Panc1 (cell line): Measurements from ENCODE around the gene NCS1. TPM values are rescaled to one million over a fixed set of nuclear protein-coding genes. Genes with fewer than 3 reads are reported as not detected.

Experiments used
- ATAC-seq: fragments of 200-7000 bp; cut with Tn5 transposase; 2 replicates; pipeline ENCODE4 v1.9.1; 2020; ENCODE audit warnings: mild to moderate bottlenecking, moderate library complexity
- BruUV-seq: library from RNA; stranded (reverse); fragments of 400-500 nt; replicated peaks from 2 replicates; lab custom pipeline; 2021; lab: Mats Ljungman, UMichigan
- CTCF ChIA-PET: fragments of 300-600 bp; sonication (Branson Sonifier 250); formaldehyde crosslinking; loops from one replicate; lab custom pipeline; 2022; ENCODE audit warnings: antibody characterized with exemption; lab: Charles Lee
- POLR2A ChIA-PET: fragments of 300-600 bp; sonication (Branson Sonifier 250); formaldehyde crosslinking; loops from one replicate; lab custom pipeline; 2022; ENCODE audit warnings: antibody characterized with exemption; lab: Charles Lee
- DNase-seq: peaks from one replicate; pipeline ENCODE4 v3.0.0-alpha.2; 2010; ENCODE audit warnings: low read depth, low spot score
- H3K27ac ChIP-seq: 2 replicates; pipeline ENCODE4 v1.5.1; 2011; ENCODE audit warnings: mild to moderate bottlenecking, low read length, inconsistent platforms
- H3K27me3 ChIP-seq: fragments of 200-500 bp; sonication (Bioruptor generic); 2 replicates; pipeline ENCODE4 v1.6.0; 2014; ENCODE audit warnings: low read length, inconsistent platforms; ENCODE audit not compliant: control insufficient read depth, insufficient read depth
- H3K36me3 ChIP-seq: fragments of 200-500 bp; sonication (Bioruptor generic); 2 replicates; pipeline ENCODE4 v1.5.1; 2014; ENCODE audit warnings: inconsistent platforms, mild to moderate bottlenecking, low read length, moderate library complexity; ENCODE audit not compliant: control insufficient read depth, insufficient read depth
- H3K4me1 ChIP-seq: 2 replicates; pipeline ENCODE4 v1.5.1; 2011; ENCODE audit warnings: inconsistent platforms, mild to moderate bottlenecking, low read length, moderate library complexity; ENCODE audit not compliant: control insufficient read depth, insufficient read depth
- H3K4me3 ChIP-seq, 2 experiments: 2 replicates each; pipeline ENCODE4 v1.5.1; 2011 to 2012; ENCODE audit warnings: low read depth in 2 of 2, low read length in 2 of 2, mild to moderate bottlenecking in 2 of 2, inconsistent platforms in 1 of 2, moderate library complexity in 1 of 2
- H3K9me3 ChIP-seq: fragments of 200-500 bp; sonication (Bioruptor generic); 2 replicates; pipeline ENCODE4 v1.5.1; 2014; ENCODE audit warnings: low read depth, mild to moderate bottlenecking, inconsistent platforms, low read length, moderate library complexity; ENCODE audit not compliant: control insufficient read depth, insufficient read depth
- POLR2AphosphoS5 ChIP-seq: IDR thresholded peaks from 2 replicates; pipeline ENCODE4 v1.6.1; 2012; ENCODE audit warnings: mild to moderate bottlenecking, low read depth, low read length, moderate library complexity
- REST ChIP-seq, 2 experiments: IDR thresholded peaks; 2 replicates each; pipeline ENCODE4 v1.6.1; 2011 to 2012; ENCODE audit warnings: low read depth in 2 of 2, control low read depth in 1 of 2, low read length in 1 of 2, mild to moderate bottlenecking in 1 of 2, moderate library complexity in 1 of 2; ENCODE audit not compliant: insufficient read depth in 1 of 2
- SIN3A ChIP-seq: IDR thresholded peaks from 2 replicates; pipeline ENCODE4 v1.6.1; 2012; ENCODE audit warnings: low read depth, mild to moderate bottlenecking, low read length, moderate library complexity, borderline replicate concordance; ENCODE audit not compliant: insufficient read depth
- TCF7L2 ChIP-seq: IDR thresholded peaks from 2 replicates; pipeline ENCODE4 v1.6.1; 2011; ENCODE audit warnings: mild to moderate bottlenecking, low read depth, low read length, inconsistent platforms
- in situ Hi-C: cut with HindIII; loops from 2 replicates; pipeline ENCODE4 v1.10.0; 2016; ENCODE audit warnings: low sequenced_read_pairs, low pct_unique_long_range_greater_than_20kb
- intact Hi-C: fragments of 100-400 bp; cut with micrococcal nuclease; formaldehyde crosslinking; loops from one replicate; pipeline ENCODE4 v1.10.0; 2022; ENCODE audit not compliant: unreplicated experiment
- total RNA-seq: library from RNA; stranded (reverse); gene quantifications from one replicate; pipeline ENCODE4 v1.2.1, GENCODE V29; 2021; ENCODE audit not compliant: unreplicated experiment
- TF ChIP-seq, protein P1 (sequence below): fragments of 450-650 bp; IDR thresholded peaks from 2 replicates; pipeline ENCODE4 v1.5.1; 2017; ENCODE audit warnings: mild to moderate bottlenecking

Gene NCS1
- total RNA-seq, 1 experiment from 2014 or later: 31.6 TPM

DNA sequence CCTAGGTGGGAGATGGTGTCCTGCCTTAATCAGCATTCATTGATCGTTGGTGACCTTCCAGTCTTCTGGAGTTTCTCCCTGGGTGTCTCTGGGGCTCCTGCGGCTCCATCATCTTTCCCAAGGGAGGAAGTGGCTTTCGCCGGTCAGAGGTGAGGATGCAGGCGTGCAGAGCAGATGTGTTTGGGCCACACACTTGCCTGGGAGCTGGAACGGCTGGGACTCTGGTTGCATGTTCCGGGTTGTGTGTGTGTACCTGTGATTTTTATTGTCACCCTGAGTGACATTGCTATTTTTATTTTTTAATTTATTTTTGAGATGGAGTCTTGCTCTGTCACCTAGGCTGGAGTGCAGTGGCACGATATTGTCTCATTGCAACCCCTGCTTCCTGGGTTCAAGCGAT, 103.0 kb downstream of the NCS1 start:
- ChIA-PET POLR2A (no interaction called here), CTCF (no interaction called here)
- in situ Hi-C loops: no loop called here
- no peaks in the 10 kb centered on the region for H3K9me3 ChIP-seq
- H3K27me3 ChIP-seq: no peaks in the 10 kb centered on the region
- no TSS peak for BruUV-seq
- no peak overlapping the region for H3K27ac ChIP-seq
- DNase-seq (no peak), ATAC-seq (no peak)
- no peaks in the 10 kb centered on the region for H3K36me3 ChIP-seq
- H3K4me3 ChIP-seq: no peak overlapping the region
- H3K4me1 ChIP-seq: no peaks in the 10 kb centered on the region
- TF ChIP-seq, protein P1, sequence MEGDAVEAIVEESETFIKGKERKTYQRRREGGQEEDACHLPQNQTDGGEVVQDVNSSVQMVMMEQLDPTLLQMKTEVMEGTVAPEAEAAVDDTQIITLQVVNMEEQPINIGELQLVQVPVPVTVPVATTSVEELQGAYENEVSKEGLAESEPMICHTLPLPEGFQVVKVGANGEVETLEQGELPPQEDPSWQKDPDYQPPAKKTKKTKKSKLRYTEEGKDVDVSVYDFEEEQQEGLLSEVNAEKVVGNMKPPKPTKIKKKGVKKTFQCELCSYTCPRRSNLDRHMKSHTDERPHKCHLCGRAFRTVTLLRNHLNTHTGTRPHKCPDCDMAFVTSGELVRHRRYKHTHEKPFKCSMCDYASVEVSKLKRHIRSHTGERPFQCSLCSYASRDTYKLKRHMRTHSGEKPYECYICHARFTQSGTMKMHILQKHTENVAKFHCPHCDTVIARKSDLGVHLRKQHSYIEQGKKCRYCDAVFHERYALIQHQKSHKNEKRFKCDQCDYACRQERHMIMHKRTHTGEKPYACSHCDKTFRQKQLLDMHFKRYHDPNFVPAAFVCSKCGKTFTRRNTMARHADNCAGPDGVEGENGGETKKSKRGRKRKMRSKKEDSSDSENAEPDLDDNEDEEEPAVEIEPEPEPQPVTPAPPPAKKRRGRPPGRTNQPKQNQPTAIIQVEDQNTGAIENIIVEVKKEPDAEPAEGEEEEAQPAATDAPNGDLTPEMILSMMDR: no peak
- TF ChIP-seq TCF7L2: no peak
- no peak for TF ChIP-seq REST (IDR thresholded peaks at IDR 0.05; ENCODE audit: insufficient read depth in 1 of 2, low read depth in 2 of 2, low read length in 1 of 2)
- TF ChIP-seq SIN3A: no peak
- TF ChIP-seq POLR2AphosphoS5: no peak
- intact Hi-C loops: no loop called here

- no peak overlapping the region for H3K27ac ChIP-seq
- no peak for ATAC-seq
- H3K4me1 ChIP-seq: no peaks in the 10 kb centered on the region
- no TSS peak for BruUV-seq
- CTCF ChIA-PET: no interaction called here
- in situ Hi-C loops (no loop called here), intact Hi-C loops (no loop called here)
- DNase-seq: no peak
- TF ChIP-seq, protein P1: no peak
- TF ChIP-seq POLR2AphosphoS5 (no peak), REST (IDR thresholded peaks at IDR 0.05; ENCODE audit: insufficient read depth in 1 of 2, low read depth in 2 of 2, low read length in 1 of 2) (no peak), TCF7L2 (no peak), SIN3A (no peak)
- POLR2A ChIA-PET: interaction anchor here (0.6 kb wide), 1 partner anchor 549 kb away, joined by 3 read pairs; no protein-coding TSS in a partner anchor
- H3K36me3 ChIP-seq: no peaks in the 10 kb centered on the region
- no peaks in the 10 kb centered on the region for H3K27me3 ChIP-seq
- no peaks in the 10 kb centered on the region for H3K9me3 ChIP-seq
- H3K4me3 ChIP-seq: no peak overlapping the region
Measured at GRCh38 chr9:130276121-130276520, 103.9 kb downstream of the NCS1 start.
